ENCODE measurements around the gene VWA2.

GRCh38 chr10:114290038-114290437, 51.0 kb downstream of the VWA2 start:
- TF ChIP-seq EP300 (IDR thresholded peaks at IDR 0.05; ENCODE audit: borderline replicate concordance in 1 of 2, control insufficient read depth in 1 of 2, low read depth in 2 of 2, low read length in 2 of 2) (no peak), E4F1 (IDR thresholded peaks at IDR 0.05; ENCODE audit: borderline replicate concordance, partially characterized antibody) (no peak), ZNF687 (IDR thresholded peaks at IDR 0.05) (no peak), POLR2AphosphoS5 (IDR thresholded peaks at IDR 0.05; ENCODE audit: low read length) (no peak), POLR2A (IDR thresholded peaks at IDR 0.05; ENCODE audit: low read depth, low read length) (no peak), RELA (IDR thresholded peaks at IDR 0.05; ENCODE audit: borderline replicate concordance, partially characterized antibody) (no peak), YY1 (IDR thresholded peaks at IDR 0.05; ENCODE audit: low read depth, low read length) (no peak)
- TF ChIP-seq, protein P1, sequence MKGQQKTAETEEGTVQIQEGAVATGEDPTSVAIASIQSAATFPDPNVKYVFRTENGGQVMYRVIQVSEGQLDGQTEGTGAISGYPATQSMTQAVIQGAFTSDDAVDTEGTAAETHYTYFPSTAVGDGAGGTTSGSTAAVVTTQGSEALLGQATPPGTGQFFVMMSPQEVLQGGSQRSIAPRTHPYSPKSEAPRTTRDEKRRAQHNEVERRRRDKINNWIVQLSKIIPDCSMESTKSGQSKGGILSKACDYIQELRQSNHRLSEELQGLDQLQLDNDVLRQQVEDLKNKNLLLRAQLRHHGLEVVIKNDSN (IDR thresholded peaks at IDR 0.05; ENCODE audit: borderline replicate concordance, extremely low read length, insufficient read depth, low read depth, low read length) = no peak
